NCI-H2029 treated with DMSO at 0.1 percent for 48 hours (cell line): ENCODE results near the gene RRM1.
"Not testable (repeated sequence)": the region's sequence is repeated elsewhere in the genome, so short reads cannot be mapped to it uniquely, and the experiment has no call there.

ENCODE experiments used
- DNase-seq: peaks from one replicate; lab custom pipeline; 2025; lab: John Stamatoyannopoulos, UW

RRM1 gene

DNA sequence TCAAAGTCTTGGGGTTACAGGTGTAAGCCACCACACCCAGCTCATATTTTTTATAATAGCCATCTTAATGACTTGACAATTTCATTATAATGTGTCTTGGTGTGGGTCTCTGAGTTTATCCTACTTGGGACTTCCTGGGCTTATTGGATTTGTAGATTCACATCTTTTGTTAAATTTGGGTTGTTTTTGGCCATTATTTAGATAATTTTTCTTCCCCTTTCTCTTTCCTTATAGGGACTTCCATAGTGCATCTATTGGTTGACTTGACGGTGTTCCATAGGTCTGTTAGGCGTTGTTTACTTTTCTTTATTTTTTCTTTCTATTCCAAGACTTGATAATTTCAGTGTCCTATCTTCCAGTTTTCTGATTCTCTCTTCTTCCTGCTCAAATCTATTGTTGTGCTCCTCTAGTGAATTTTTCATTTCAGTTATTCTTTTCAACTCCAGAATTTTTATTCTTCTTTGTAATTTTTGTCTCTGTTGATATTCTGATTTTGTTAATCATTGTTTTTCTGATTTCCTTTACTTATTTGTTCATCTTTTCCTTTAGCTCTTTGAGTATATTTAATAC lies 45.6 kb downstream of the RRM1 start:
- DNase-seq = no peak

DNA sequence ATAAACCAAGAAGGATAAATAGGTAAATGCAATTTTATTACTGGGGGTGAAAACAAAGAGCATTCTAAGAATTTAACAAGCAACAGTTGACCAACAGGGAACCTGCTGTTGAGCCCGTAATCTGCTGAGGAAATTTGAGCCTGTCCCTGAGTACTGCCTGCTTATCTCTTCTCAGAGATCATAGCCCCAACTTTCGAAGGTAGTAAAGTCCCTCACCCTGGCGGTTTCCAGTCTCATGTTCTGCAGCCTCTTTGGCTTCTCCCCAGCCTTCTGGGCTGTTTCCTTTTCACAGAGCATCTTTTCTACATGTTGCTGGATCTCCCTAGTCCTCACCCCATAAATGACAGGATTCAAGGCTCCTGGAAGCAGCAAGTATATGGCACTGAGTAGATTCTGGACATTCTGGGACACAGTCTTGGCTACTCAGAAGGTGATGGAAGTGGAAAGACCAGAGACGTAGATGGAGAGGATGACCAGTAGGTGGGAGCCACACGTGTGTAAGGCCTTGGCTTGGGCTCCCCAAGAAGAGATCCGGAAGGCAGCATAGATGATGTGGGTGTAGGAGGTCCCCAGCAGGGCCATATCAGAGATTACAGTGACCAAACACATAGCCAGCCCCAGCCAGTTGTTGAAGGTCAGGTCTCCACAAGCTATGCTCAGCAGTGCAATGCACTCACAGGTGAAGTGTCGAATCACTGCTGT lies 51.6 kb downstream of the RRM1 start:
- DNase-seq = no peak

GRCh38 chr11:4146772-4147098 lies 52.1 kb downstream of the RRM1 start:
- DNase-seq = no peak

DNA sequence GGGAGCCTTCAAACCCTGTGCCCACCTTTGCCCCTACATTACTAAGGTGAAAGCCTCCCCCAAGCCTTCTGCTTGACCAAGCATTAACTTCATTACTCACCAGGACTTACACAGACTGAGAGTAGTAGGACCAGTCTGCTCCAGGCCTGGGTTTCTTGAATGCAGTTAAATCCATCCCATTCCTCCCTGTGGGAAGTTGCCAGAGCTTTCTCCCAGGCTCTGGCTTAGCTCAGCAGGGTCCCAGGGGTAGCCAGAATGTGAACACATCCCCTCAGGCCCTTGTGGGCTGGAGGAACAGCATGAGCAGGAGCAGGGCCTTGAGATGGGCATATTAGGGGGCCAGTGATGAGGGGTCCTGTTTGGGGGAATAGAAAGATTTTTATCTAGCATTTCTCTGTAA lies 59.9 kb downstream of the RRM1 start:
- no peak for DNase-seq

GRCh38 chr11:4156571-4156970 lies 62.0 kb downstream of the RRM1 start:
- no peak for DNase-seq

DNA sequence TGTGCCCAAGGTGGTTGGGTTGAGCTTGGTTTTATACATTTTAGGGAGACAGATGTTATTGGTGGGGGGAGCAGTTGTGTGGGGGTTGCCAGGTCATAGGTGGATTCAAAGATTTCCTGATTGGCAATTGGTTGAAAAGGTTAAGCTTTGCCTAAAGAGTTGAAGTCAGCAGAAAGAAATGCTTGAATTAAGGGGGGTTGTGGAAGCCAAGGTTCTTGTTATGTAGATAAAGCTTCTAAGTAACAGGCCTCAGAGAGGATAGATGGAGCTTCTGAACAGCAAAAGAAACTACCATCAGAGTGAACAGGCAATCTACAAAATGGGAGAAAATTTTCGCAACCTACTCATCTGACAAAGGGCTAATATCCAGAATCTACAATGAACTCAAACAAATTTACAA lies 64.2 kb downstream of the RRM1 start:
- not testable (repeated sequence) for DNase-seq

GRCh38 chr11:4161305-4161704 lies 66.7 kb downstream of the RRM1 start:
- no peak for DNase-seq

- no peak for DNase-seq
Measured at GRCh38 chr11:4164884-4165590, 70.4 kb downstream of the RRM1 start.

- no peak for DNase-seq
Measured at GRCh38 chr11:4167292-4167691, 72.7 kb downstream of the RRM1 start.

- DNase-seq = no peak
Measured at GRCh38 chr11:4167758-4168157, 73.2 kb downstream of the RRM1 start.

DNA sequence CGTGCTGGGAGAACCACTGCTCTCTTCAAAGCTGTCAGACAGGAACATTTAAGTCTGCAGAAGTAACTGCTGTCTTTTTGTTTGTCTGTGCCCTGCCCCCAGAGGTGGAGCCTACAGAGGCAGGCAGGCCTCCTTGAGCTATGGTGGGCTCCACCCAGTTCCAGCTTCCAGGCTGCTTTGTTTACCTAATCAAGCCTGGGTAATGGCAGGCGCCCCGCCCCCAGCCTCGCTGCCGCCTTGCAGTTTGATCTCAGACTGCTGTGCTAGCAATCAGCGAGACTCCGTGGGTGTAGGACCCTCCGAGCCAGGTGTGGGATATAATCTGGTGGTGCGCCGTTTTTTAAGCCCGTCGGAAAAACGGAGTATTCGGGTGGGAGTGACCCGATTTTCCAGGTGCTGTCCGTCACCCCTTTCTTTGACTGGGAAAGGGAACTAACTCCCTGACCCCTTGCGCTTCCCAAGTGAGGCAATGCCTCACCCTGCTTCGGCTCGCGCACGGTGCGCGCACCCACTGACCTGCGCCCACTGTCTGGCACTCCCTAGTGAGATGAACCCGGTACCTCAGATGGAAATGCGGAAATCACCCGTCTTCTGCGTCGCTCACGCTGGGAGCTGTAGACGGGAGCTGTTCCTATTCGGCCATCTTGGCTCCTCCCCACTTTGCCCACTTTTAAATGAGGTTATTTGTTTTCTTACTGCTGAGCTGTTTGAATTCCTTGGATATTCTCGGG lies 81.2 kb downstream of the RRM1 start:
- DNase-seq = not testable (repeated sequence)

DNA sequence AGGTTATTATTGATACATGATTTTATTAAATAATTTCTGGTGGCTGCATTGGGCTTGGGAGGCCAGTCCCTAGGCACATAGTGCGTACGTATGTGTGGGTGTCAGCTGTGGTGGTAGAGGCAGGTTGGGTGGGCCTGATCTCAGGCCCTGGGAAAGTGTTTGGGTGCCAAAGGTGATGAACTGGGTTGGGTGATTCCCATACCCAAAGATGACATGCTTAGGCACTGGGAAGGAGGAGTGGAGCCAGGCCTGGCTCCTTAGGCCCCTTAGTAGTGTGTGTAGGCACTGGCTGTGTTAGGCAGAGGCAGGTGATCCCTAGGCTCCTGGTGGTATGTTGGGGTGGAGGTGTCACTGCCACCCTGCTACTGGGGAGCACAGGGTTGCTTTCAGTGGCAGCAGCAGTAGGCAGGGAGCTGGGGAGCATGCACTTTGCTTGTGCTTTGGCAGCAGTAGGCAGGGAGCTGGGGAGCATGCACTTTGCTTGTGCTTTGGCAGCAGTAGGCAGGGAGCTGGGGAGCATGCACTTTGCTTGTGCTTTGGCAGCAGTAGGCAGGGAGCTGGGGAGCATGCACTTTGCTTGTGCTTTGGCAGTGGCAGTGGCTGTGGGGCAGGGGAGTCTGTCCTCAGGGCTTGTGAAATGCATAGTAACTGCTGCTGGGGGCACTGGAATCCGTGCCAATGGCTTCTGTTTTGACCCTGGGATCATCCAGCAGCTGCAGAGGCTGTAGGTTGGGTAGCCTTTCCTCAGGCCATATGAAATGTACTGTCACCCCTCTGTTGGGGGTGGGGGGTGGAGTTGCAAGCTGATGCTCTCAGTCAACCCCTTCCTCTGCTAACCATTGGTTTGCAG lies 84.4 kb downstream of the RRM1 start:
- no peak for DNase-seq

GRCh38 chr11:4180441-4181183 lies 86.0 kb downstream of the RRM1 start:
- DNase-seq = no peak

GRCh38 chr11:4181782-4182721 lies 87.5 kb downstream of the RRM1 start:
- no peak for DNase-seq

- no peak for DNase-seq
Measured at GRCh38 chr11:4183410-4184057, 88.9 kb downstream of the RRM1 start.

- no peak for DNase-seq
Measured at GRCh38 chr11:4184163-4184916, 89.7 kb downstream of the RRM1 start.

DNA sequence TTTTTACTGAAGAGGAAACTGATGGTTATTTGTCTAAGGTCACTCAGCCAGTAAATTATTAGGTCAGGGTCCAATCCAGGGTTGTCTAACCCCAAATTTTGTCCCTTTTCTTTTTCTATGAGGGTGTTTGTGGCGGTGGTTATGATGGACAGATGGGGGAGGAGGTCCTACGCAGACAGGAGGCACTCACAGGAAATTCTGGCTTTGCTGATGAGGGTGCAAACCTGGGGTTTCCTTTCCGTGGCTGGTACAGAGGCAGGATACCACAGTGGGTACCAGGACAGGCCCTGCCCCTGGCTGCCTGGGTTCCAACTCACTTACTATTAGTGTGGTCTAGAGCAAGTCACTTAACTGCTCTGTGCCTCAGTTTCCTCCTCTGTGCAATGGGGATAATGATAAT lies 91.0 kb downstream of the RRM1 start:
- no peak for DNase-seq

- DNase-seq = no peak
Measured at GRCh38 chr11:4186464-4187054, 92.0 kb downstream of the RRM1 start.
